ENCODE measurements around the gene TMEM128.
"Not testable (repeated sequence)": the region's sequence is repeated elsewhere in the genome, so short reads cannot be mapped to it uniquely, and the experiment has no call there.

DNA sequence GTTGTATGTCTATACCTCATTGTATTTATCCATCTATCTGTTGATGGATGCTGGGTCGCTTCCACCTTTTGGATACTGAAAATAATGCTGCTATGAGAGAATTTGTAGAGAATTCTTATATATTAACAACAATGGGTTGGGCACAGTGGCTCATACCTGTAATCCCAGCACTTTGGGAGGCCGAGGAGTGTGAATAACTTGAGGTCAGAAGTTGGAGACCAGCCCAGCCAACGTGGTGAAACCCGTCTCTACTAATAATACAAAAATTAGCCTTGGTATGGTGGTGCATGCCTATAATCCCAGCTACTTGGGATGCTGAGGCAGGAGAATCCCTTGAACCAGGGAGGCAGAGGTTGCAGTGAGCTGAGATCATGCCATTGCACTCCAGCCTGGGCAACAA is 34.3 kb downstream of the TMEM128 start:
- TF ChIP-seq EZH2phosphoT487 (IDR thresholded peaks at IDR 0.05; ENCODE audit: borderline replicate concordance, low read depth, low read length): not testable (repeated sequence)
- TF ChIP-seq, protein P1, sequence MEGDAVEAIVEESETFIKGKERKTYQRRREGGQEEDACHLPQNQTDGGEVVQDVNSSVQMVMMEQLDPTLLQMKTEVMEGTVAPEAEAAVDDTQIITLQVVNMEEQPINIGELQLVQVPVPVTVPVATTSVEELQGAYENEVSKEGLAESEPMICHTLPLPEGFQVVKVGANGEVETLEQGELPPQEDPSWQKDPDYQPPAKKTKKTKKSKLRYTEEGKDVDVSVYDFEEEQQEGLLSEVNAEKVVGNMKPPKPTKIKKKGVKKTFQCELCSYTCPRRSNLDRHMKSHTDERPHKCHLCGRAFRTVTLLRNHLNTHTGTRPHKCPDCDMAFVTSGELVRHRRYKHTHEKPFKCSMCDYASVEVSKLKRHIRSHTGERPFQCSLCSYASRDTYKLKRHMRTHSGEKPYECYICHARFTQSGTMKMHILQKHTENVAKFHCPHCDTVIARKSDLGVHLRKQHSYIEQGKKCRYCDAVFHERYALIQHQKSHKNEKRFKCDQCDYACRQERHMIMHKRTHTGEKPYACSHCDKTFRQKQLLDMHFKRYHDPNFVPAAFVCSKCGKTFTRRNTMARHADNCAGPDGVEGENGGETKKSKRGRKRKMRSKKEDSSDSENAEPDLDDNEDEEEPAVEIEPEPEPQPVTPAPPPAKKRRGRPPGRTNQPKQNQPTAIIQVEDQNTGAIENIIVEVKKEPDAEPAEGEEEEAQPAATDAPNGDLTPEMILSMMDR (conservative IDR thresholded peaks at IDR 0.05; ENCODE audit: low read length): not testable (repeated sequence)

All from OCI-LY7 (cell line).